K562 (cell line): Measurements from ENCODE around the gene SLAMF8. TPM values are rescaled to one million over a fixed set of nuclear protein-coding genes. Genes with fewer than 3 reads are reported as not detected.

Experiments
- GMEB1 ChIP-seq: fragments of 250-450 bp; sonication (Bioruptor Pico); IDR thresholded peaks from 2 replicates; pipeline ENCODE4 v1.4.0; 2020; ENCODE audit warnings: mild to moderate bottlenecking
- KLF1 ChIP-seq: fragments of 450-650 bp; IDR thresholded peaks from 2 replicates; pipeline ENCODE4 v1.6.1; 2016; ENCODE audit warnings: missing genetic modification characterization, missing compliant biosample characterization
- MTA1 ChIP-seq: fragments of 450-650 bp; IDR thresholded peaks from 2 replicates; pipeline ENCODE4 v1.6.1; 2017; ENCODE audit warnings: borderline replicate concordance
- MTA3 ChIP-seq: fragments of 450-650 bp; formaldehyde crosslinking; IDR thresholded peaks from 2 replicates; pipeline ENCODE4 v1.6.1; 2017; ENCODE audit warnings: mild to moderate bottlenecking, borderline replicate concordance
- SMAD4 ChIP-seq: fragments of 250-450 bp; sonication (Bioruptor Pico); conservative IDR thresholded peaks from 2 replicates; pipeline ENCODE4 v1.8.0; 2021; ENCODE audit warnings: inconsistent platforms, mild to moderate bottlenecking, moderate library complexity
- ZFPM2 ChIP-seq: fragments of 250-450 bp; sonication (Bioruptor Pico); IDR thresholded peaks from 2 replicates; pipeline ENCODE4 v1.5.1; 2022; ENCODE audit warnings: mild to moderate bottlenecking
- ZNF212 ChIP-seq: fragments of 450-650 bp; formaldehyde crosslinking; IDR thresholded peaks from 2 replicates; pipeline ENCODE4 v1.4.0; 2020; ENCODE audit warnings: mild to moderate bottlenecking
- polyA plus RNA-seq, 8 experiments: library from polyadenylated mRNA; depleted of rRNA in 4 of 8; stranded (reverse) in 5 of 8; unstranded in 3 of 8; fragments of >200 nt; fragmentation: Nextera tagmentation in 2 of 8; fragmentation: Illumina TruSeq in 1 of 8; extraction: Ambion mirVana in 2 of 8; extraction: Trizol in 1 of 8; gene quantifications; 2 replicates each; pipeline versions ENCODE4 v1.2.1 to v1.2.3, GENCODE V29; 2011 to 2014; ENCODE audit warnings: inconsistent platforms in 1 of 8, missing spikeins in 1 of 8
- total RNA-seq, 7 experiments: library from RNA; depleted of rRNA in 6 of 7; stranded (reverse); fragments of >200 nt in 6 of 7; fragmentation: Illumina TruSeq in 2 of 7; extraction: Trizol in 2 of 7; gene quantifications; 2 replicates each; pipeline versions ENCODE4 v1.2.1 to v1.2.3, GENCODE V29; 2011 to 2021; ENCODE audit warnings: low replicate concordance in 1 of 7
- TF ChIP-seq, protein P1 (sequence below): fragments of 450-650 bp; conservative IDR thresholded peaks from 2 replicates; pipeline ENCODE4 v1.6.1; 2016; ENCODE audit warnings: missing genetic modification characterization, low read depth, mild to moderate bottlenecking, control low read depth, missing compliant biosample characterization
- TF ChIP-seq, protein P2 (sequence below): fragments of 250-450 bp; sonication (Bioruptor Pico); IDR thresholded peaks from 2 replicates; pipeline ENCODE4 v1.4.0; 2020; ENCODE audit warnings: mild to moderate bottlenecking, moderate library complexity, borderline replicate concordance
- TF ChIP-seq, protein P3 (sequence below): fragments of 200-600 bp; sonication (generic); IDR thresholded peaks from one replicate; pipeline ENCODE4 v1.6.1; 2012; ENCODE audit warnings: mild to moderate bottlenecking, low read depth, low read length, inconsistent platforms

The SLAMF8 gene
- total and polyA plus RNA-seq, 9 of the 15 experiments (the other 6 are each of a cell fraction or from before 2014, with no cell fraction given): not detected

- TF ChIP-seq, protein P1, sequence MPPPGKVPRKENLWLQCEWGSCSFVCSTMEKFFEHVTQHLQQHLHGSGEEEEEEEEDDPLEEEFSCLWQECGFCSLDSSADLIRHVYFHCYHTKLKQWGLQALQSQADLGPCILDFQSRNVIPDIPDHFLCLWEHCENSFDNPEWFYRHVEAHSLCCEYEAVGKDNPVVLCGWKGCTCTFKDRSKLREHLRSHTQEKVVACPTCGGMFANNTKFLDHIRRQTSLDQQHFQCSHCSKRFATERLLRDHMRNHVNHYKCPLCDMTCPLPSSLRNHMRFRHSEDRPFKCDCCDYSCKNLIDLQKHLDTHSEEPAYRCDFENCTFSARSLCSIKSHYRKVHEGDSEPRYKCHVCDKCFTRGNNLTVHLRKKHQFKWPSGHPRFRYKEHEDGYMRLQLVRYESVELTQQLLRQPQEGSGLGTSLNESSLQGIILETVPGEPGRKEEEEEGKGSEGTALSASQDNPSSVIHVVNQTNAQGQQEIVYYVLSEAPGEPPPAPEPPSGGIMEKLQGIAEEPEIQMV: no peak
- TF ChIP-seq, protein P2, sequence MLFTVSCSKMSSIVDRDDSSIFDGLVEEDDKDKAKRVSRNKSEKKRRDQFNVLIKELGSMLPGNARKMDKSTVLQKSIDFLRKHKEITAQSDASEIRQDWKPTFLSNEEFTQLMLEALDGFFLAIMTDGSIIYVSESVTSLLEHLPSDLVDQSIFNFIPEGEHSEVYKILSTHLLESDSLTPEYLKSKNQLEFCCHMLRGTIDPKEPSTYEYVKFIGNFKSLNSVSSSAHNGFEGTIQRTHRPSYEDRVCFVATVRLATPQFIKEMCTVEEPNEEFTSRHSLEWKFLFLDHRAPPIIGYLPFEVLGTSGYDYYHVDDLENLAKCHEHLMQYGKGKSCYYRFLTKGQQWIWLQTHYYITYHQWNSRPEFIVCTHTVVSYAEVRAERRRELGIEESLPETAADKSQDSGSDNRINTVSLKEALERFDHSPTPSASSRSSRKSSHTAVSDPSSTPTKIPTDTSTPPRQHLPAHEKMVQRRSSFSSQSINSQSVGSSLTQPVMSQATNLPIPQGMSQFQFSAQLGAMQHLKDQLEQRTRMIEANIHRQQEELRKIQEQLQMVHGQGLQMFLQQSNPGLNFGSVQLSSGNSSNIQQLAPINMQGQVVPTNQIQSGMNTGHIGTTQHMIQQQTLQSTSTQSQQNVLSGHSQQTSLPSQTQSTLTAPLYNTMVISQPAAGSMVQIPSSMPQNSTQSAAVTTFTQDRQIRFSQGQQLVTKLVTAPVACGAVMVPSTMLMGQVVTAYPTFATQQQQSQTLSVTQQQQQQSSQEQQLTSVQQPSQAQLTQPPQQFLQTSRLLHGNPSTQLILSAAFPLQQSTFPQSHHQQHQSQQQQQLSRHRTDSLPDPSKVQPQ (CRISPR knock-in tag): no peak
- no peak for TF ChIP-seq MTA1
- no peak for TF ChIP-seq SMAD4 (CRISPR knock-in tag)
- TF ChIP-seq MTA3: no peak
- TF ChIP-seq, protein P3, sequence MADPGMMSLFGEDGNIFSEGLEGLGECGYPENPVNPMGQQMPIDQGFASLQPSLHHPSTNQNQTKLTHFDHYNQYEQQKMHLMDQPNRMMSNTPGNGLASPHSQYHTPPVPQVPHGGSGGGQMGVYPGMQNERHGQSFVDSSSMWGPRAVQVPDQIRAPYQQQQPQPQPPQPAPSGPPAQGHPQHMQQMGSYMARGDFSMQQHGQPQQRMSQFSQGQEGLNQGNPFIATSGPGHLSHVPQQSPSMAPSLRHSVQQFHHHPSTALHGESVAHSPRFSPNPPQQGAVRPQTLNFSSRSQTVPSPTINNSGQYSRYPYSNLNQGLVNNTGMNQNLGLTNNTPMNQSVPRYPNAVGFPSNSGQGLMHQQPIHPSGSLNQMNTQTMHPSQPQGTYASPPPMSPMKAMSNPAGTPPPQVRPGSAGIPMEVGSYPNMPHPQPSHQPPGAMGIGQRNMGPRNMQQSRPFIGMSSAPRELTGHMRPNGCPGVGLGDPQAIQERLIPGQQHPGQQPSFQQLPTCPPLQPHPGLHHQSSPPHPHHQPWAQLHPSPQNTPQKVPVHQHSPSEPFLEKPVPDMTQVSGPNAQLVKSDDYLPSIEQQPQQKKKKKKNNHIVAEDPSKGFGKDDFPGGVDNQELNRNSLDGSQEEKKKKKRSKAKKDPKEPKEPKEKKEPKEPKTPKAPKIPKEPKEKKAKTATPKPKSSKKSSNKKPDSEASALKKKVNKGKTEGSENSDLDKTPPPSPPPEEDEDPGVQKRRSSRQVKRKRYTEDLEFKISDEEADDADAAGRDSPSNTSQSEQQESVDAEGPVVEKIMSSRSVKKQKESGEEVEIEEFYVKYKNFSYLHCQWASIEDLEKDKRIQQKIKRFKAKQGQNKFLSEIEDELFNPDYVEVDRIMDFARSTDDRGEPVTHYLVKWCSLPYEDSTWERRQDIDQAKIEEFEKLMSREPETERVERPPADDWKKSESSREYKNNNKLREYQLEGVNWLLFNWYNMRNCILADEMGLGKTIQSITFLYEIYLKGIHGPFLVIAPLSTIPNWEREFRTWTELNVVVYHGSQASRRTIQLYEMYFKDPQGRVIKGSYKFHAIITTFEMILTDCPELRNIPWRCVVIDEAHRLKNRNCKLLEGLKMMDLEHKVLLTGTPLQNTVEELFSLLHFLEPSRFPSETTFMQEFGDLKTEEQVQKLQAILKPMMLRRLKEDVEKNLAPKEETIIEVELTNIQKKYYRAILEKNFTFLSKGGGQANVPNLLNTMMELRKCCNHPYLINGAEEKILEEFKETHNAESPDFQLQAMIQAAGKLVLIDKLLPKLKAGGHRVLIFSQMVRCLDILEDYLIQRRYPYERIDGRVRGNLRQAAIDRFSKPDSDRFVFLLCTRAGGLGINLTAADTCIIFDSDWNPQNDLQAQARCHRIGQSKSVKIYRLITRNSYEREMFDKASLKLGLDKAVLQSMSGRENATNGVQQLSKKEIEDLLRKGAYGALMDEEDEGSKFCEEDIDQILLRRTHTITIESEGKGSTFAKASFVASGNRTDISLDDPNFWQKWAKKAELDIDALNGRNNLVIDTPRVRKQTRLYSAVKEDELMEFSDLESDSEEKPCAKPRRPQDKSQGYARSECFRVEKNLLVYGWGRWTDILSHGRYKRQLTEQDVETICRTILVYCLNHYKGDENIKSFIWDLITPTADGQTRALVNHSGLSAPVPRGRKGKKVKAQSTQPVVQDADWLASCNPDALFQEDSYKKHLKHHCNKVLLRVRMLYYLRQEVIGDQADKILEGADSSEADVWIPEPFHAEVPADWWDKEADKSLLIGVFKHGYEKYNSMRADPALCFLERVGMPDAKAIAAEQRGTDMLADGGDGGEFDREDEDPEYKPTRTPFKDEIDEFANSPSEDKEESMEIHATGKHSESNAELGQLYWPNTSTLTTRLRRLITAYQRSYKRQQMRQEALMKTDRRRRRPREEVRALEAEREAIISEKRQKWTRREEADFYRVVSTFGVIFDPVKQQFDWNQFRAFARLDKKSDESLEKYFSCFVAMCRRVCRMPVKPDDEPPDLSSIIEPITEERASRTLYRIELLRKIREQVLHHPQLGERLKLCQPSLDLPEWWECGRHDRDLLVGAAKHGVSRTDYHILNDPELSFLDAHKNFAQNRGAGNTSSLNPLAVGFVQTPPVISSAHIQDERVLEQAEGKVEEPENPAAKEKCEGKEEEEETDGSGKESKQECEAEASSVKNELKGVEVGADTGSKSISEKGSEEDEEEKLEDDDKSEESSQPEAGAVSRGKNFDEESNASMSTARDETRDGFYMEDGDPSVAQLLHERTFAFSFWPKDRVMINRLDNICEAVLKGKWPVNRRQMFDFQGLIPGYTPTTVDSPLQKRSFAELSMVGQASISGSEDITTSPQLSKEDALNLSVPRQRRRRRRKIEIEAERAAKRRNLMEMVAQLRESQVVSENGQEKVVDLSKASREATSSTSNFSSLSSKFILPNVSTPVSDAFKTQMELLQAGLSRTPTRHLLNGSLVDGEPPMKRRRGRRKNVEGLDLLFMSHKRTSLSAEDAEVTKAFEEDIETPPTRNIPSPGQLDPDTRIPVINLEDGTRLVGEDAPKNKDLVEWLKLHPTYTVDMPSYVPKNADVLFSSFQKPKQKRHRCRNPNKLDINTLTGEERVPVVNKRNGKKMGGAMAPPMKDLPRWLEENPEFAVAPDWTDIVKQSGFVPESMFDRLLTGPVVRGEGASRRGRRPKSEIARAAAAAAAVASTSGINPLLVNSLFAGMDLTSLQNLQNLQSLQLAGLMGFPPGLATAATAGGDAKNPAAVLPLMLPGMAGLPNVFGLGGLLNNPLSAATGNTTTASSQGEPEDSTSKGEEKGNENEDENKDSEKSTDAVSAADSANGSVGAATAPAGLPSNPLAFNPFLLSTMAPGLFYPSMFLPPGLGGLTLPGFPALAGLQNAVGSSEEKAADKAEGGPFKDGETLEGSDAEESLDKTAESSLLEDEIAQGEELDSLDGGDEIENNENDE: no peak
- TF ChIP-seq ZNF212 (CRISPR knock-in tag): no peak
- no peak for TF ChIP-seq ZFPM2 (CRISPR knock-in tag)
- TF ChIP-seq GMEB1 (CRISPR knock-in tag): 0 out of 2 replicates have a peak, but pooled peaks have one; percentile 22
- no peak for TF ChIP-seq KLF1 (tag)
Measured at GRCh38 chr1:159854693-159855192, 28.1 kb downstream of the SLAMF8 start (continued).
